PC-9 (cell line): Measurements from ENCODE around the gene PHB1. TPM values are rescaled to one million over a fixed set of nuclear protein-coding genes. Genes with fewer than 3 reads are reported as not detected.
"Not testable (repeated sequence)": the region's sequence is repeated elsewhere in the genome, so short reads cannot be mapped to it uniquely, and the experiment has no call there.

Experiments used
- BruUV-seq: library from RNA; stranded (reverse); fragments of 400-500 nt; replicated peaks from 2 replicates; lab custom pipeline; 2021; lab: Mats Ljungman, UMichigan
- CTCF ChIA-PET: fragments of 300-600 bp; sonication (Branson Sonifier 250); formaldehyde crosslinking; loops from one replicate; lab custom pipeline; 2022; ENCODE audit warnings: antibody characterized with exemption; lab: Charles Lee
- POLR2A ChIA-PET: fragments of 300-600 bp; sonication (Branson Sonifier 250); formaldehyde crosslinking; loops from one replicate; lab custom pipeline; 2022; ENCODE audit warnings: antibody characterized with exemption; ENCODE audit not compliant: unreplicated experiment; lab: Charles Lee
- DNase-seq, 2 experiments: peaks; one replicate each; pipeline versions ENCODE4 v3.0.0 to v3.0.0-alpha.2; 2015 to 2022; ENCODE audit warnings: mixed read lengths in 1 of 2
- H2AFZ ChIP-seq: fragments of 200-600 bp; sonication (generic); 2 replicates; pipeline ENCODE4 v1.8.1; 2017; ENCODE audit warnings: antibody characterized with exemption
- H3F3A ChIP-seq: fragments of 200-600 bp; sonication (generic); 2 replicates; pipeline ENCODE4 v1.8.1; 2017; ENCODE audit warnings: antibody characterized with exemption, mild to moderate bottlenecking, low read depth; ENCODE audit not compliant: insufficient read depth
- H3K27ac ChIP-seq: fragments of 200-600 bp; sonication (generic); 2 replicates; pipeline ENCODE4 v1.6.1; 2016; ENCODE audit warnings: mixed run types
- H3K27me3 ChIP-seq: fragments of 200-600 bp; sonication (generic); 2 replicates; pipeline ENCODE4 v1.6.1; 2016; ENCODE audit warnings: low read depth, mixed run types; ENCODE audit not compliant: insufficient read depth
- H3K36me3 ChIP-seq: fragments of 200-600 bp; sonication (generic); 2 replicates; pipeline ENCODE4 v1.6.1; 2016; ENCODE audit warnings: low read depth, mixed run types
- H3K4me1 ChIP-seq: fragments of 200-600 bp; sonication (generic); replicated peaks from 2 replicates; pipeline ENCODE4 v1.6.1; 2016; ENCODE audit warnings: mixed run types; ENCODE audit not compliant: insufficient read depth
- H3K4me2 ChIP-seq: fragments of 200-600 bp; sonication (generic); 2 replicates; pipeline ENCODE4 v1.6.1; 2017; ENCODE audit warnings: mixed run types
- H3K4me3 ChIP-seq: fragments of 200-600 bp; sonication (generic); 2 replicates; pipeline ENCODE4 v1.6.1; 2016; ENCODE audit warnings: mixed run types
- H3K79me2 ChIP-seq: fragments of 200-600 bp; sonication (generic); 2 replicates; pipeline ENCODE4 v1.6.1; 2017; ENCODE audit warnings: low read depth, mixed run types
- H3K9me2 ChIP-seq: fragments of 200-600 bp; sonication (generic); 2 replicates; pipeline ENCODE4 v1.8.1; 2017; ENCODE audit warnings: mild to moderate bottlenecking; ENCODE audit not compliant: insufficient read depth
- H3K9me3 ChIP-seq: fragments of 200-600 bp; sonication (generic); 2 replicates; pipeline ENCODE4 v1.8.1; 2016; ENCODE audit warnings: low read depth; ENCODE audit not compliant: insufficient read depth
- H4K20me1 ChIP-seq: fragments of 200-600 bp; sonication (generic); 2 replicates; pipeline ENCODE4 v1.8.1; 2017; ENCODE audit not compliant: insufficient read depth
- EZH2 ChIP-seq: fragments of 200-600 bp; sonication (generic); IDR thresholded peaks from 2 replicates; pipeline ENCODE4 v1.8.0; 2017; ENCODE audit warnings: antibody characterized with exemption, low read depth
- intact Hi-C: fragments of 100-400 bp; cut with micrococcal nuclease; formaldehyde crosslinking; loops from one replicate; pipeline ENCODE4 v1.10.0; 2022; ENCODE audit not compliant: unreplicated experiment
- total RNA-seq: library from RNA; stranded (reverse); gene quantifications from 2 replicates; pipeline ENCODE4 v1.2.3, GENCODE V29; 2021
- TF ChIP-seq, protein P1 (sequence below): fragments of 200-600 bp; sonication (generic); conservative IDR thresholded peaks from 2 replicates; pipeline ENCODE4 v1.6.1; 2017; ENCODE audit warnings: mixed run types, antibody characterized with exemption, mild to moderate bottlenecking, moderate library complexity

Gene PHB1
- total RNA-seq, 1 experiment from 2014 or later: 244 TPM

- no peaks in the 10 kb centered on the region for H3K36me3 ChIP-seq
- CTCF ChIA-PET: interaction anchor here (0.6 to 1.1 kb wide), 3 partner anchors 28 to 463 kb away, joined by 3 to 7 read pairs (median 4); no protein-coding TSS in a partner anchor
- no peaks in the 10 kb centered on the region for H3K4me1 ChIP-seq
- H4K20me1 ChIP-seq: no peaks in the 10 kb centered on the region
- DNase-seq: no peak
- no peaks in the 10 kb centered on the region for H3K27me3 ChIP-seq
- H3F3A ChIP-seq: peaks cover 5% of the 10 kb centered on the region; the same call in 1 of the 2 replicates
- no peak overlapping the region for H3K4me3 ChIP-seq
- H3K9me3 ChIP-seq: no peaks in the 10 kb centered on the region
- intact Hi-C loops: no loop called here
- POLR2A ChIA-PET: no interaction called here
- no peaks in the 10 kb centered on the region for H3K9me2 ChIP-seq
- no peak overlapping the region for H2AFZ ChIP-seq
- no peak overlapping the region for H3K27ac ChIP-seq
- TF ChIP-seq, protein P1, sequence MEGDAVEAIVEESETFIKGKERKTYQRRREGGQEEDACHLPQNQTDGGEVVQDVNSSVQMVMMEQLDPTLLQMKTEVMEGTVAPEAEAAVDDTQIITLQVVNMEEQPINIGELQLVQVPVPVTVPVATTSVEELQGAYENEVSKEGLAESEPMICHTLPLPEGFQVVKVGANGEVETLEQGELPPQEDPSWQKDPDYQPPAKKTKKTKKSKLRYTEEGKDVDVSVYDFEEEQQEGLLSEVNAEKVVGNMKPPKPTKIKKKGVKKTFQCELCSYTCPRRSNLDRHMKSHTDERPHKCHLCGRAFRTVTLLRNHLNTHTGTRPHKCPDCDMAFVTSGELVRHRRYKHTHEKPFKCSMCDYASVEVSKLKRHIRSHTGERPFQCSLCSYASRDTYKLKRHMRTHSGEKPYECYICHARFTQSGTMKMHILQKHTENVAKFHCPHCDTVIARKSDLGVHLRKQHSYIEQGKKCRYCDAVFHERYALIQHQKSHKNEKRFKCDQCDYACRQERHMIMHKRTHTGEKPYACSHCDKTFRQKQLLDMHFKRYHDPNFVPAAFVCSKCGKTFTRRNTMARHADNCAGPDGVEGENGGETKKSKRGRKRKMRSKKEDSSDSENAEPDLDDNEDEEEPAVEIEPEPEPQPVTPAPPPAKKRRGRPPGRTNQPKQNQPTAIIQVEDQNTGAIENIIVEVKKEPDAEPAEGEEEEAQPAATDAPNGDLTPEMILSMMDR: no peak
- no peak for TF ChIP-seq EZH2
- no peak overlapping the region for H3K4me2 ChIP-seq
- BruUV-seq: no TSS peak
- no peaks in the 10 kb centered on the region for H3K79me2 ChIP-seq
Measured at GRCh38 chr17:49369089-49369488, 45.6 kb downstream of the PHB1 start.

DNA sequence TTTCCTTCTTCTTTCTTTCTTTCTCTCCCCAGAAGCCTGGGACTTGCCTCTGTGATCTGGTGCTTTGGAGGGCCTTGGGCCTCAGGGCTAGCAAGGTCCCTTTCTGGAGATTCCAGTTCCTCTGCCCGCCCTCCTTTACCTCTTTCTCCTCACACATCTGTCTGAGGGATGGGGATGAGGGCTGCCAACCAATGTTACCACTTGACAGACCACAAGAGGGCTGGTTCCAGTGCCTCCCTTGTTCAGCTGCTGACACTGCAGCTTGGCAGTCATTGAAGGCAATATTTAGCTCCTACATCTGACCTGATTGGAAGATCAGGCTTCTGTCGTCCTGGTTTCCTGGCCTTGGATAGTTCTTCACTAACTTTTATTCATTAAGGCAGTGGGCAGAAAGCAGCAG is 49.0 kb downstream of the PHB1 start:
- intact Hi-C loops: no loop called here
- no peak overlapping the region for H3K4me3 ChIP-seq
- H3K9me2 ChIP-seq: no peaks in the 10 kb centered on the region
- TF ChIP-seq, protein P1: no peak; the same call in 1 of the 2 replicates
- no peak for DNase-seq
- H3K4me1 ChIP-seq: peaks cover 10% of the 10 kb centered on the region
- POLR2A ChIA-PET: no interaction called here
- H3F3A ChIP-seq: peaks cover 9% of the 10 kb centered on the region; the same call in 1 of the 2 replicates
- H3K79me2 ChIP-seq: peaks cover 9% of the 10 kb centered on the region
- no peaks in the 10 kb centered on the region for H3K36me3 ChIP-seq
- H3K9me3 ChIP-seq: no peaks in the 10 kb centered on the region
- H3K27ac ChIP-seq: no peak overlapping the region
- H4K20me1 ChIP-seq: peaks cover 2% of the 10 kb centered on the region; the same call in 1 of the 2 replicates
- no peak overlapping the region for H2AFZ ChIP-seq
- BruUV-seq: no TSS peak
- CTCF ChIA-PET: no interaction called here
- H3K27me3 ChIP-seq: no peaks in the 10 kb centered on the region
- no peak overlapping the region for H3K4me2 ChIP-seq

- H3K4me2 ChIP-seq, DNase-seq, H3K4me3 ChIP-seq, intact Hi-C loops, H3K36me3 ChIP-seq, H4K20me1 ChIP-seq, H3K9me3 ChIP-seq, H3K27ac ChIP-seq, CTCF ChIA-PET, H3K27me3 ChIP-seq, H3F3A ChIP-seq, POLR2A ChIA-PET, BruUV-seq, H3K9me2 ChIP-seq, H2AFZ ChIP-seq: not testable (repeated sequence)
- peaks cover 14% of the 10 kb centered on the region for H3K79me2 ChIP-seq
- peaks cover 15% of the 10 kb centered on the region for H3K4me1 ChIP-seq
Measured at GRCh38 chr17:49365126-49365525, 49.6 kb downstream of the PHB1 start.

- H3K79me2 ChIP-seq: peaks cover 24% of the 10 kb centered on the region
- no peaks in the 10 kb centered on the region for H3K36me3 ChIP-seq
- peaks cover 25% of the 10 kb centered on the region for H3K4me1 ChIP-seq
- H3K9me2 ChIP-seq: no peaks in the 10 kb centered on the region
- POLR2A ChIA-PET: no interaction called here
- H3F3A ChIP-seq: peaks cover 9% of the 10 kb centered on the region; the same call in 1 of the 2 replicates
- H3K27ac ChIP-seq: no peak overlapping the region
- intact Hi-C loops: no loop called here
- H3K9me3 ChIP-seq: no peaks in the 10 kb centered on the region
- H3K4me2 ChIP-seq: no peak overlapping the region
- CTCF ChIA-PET: no interaction called here
- peaks cover 16% of the 10 kb centered on the region for H4K20me1 ChIP-seq
- H3K27me3 ChIP-seq: no peaks in the 10 kb centered on the region
- TF ChIP-seq, protein P1: no peak
- no peak for TF ChIP-seq EZH2
- DNase-seq: no peak
- no TSS peak for BruUV-seq
- H2AFZ ChIP-seq: no peak overlapping the region
- H3K4me3 ChIP-seq: no peak overlapping the region
Measured at GRCh38 chr17:49364119-49364518, 50.6 kb downstream of the PHB1 start.
